ENCODE results near the gene ASB7. TPM values are rescaled to one million over a fixed set of nuclear protein-coding genes. Genes with fewer than 3 reads are reported as not detected.
A peak's percentile ranks its signal among the peaks of the same experiment; 100 is the strongest.

ASB7 gene
- total and polyA plus RNA-seq, 9 donors: 6.3 to 9.6 (median 8.5) TPM

DNA sequence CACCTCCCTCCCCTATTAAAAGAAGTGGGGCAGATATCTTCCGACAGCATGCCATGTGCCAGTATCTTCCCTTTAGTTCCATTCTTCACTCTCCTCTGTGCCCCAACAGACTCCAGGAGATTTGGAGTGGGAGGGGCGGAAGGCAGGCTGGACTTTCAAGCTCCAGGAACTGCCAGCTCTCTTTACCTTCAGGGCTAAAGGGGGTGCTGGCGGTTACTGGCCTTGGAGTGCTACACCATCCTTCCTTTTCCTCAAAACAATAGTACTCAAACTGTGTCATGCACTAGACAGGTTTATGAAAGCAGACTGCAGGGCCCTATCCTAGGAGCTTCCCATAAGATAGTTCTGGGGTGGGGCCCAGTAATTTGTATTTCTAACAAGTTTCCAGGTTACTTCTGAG lies 6.4 kb upstream of the ASB7 start:
- WGBS (ENCODE audit: insufficient coverage): 100% methylated on average over 1 of the region's 3 CpGs
- Histone ChIP-seq H3K4me1 (ENCODE audit: control insufficient read depth, insufficient read depth, low read length) (peaks cover 4% of the 10 kb centered on the region), H3K27ac (ENCODE audit: low read length) (no peak overlapping the region), H3K9me3 (replicated peaks; ENCODE audit: control insufficient read depth, low read depth, low read length) (peaks cover 2% of the 10 kb centered on the region), H3K27me3 (ENCODE audit: control insufficient read depth, insufficient read depth, low read length) (no peaks in the 10 kb centered on the region), H3K4me3 (ENCODE audit: low read length) (no peak overlapping the region), H3K36me3 (ENCODE audit: control insufficient read depth, insufficient read depth, low read length) (no peaks in the 10 kb centered on the region)
- DNase-seq: no peak

DNA sequence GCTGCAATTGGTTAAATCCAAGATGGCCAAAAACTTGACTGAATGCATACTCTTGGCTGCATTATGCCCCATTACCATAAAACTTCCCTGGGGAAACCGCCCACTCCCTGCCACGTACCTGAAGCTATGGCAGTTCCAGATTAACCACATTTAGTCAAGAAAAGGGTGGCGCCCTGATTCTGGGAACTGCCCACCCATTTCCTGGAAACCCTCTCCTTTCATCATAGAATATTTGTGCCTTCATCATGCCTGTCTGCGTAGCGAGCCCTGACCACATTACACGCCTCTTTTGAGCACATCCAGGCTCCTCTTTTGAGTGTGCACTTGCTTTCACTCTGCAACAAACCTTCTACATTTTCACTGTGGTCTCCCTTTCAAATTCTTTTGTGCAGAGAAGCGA lies 5.6 kb upstream of the ASB7 start:
- 81% methylated on average over 7 of the region's 7 CpGs for WGBS (ENCODE audit: insufficient coverage)
- no peak overlapping the region for H3K27ac ChIP-seq (ENCODE audit: low read length)
- H3K4me3 ChIP-seq (ENCODE audit: low read length): no peak overlapping the region
- no peak for DNase-seq
- H3K27me3 ChIP-seq (ENCODE audit: control insufficient read depth, insufficient read depth, low read length): no peaks in the 10 kb centered on the region
- H3K4me1 ChIP-seq (ENCODE audit: control insufficient read depth, insufficient read depth, low read length): peaks cover 8% of the 10 kb centered on the region
- H3K9me3 ChIP-seq (replicated peaks; ENCODE audit: control insufficient read depth, low read depth, low read length): no peaks in the 10 kb centered on the region
- no peaks in the 10 kb centered on the region for H3K36me3 ChIP-seq (ENCODE audit: control insufficient read depth, insufficient read depth, low read length)

DNA sequence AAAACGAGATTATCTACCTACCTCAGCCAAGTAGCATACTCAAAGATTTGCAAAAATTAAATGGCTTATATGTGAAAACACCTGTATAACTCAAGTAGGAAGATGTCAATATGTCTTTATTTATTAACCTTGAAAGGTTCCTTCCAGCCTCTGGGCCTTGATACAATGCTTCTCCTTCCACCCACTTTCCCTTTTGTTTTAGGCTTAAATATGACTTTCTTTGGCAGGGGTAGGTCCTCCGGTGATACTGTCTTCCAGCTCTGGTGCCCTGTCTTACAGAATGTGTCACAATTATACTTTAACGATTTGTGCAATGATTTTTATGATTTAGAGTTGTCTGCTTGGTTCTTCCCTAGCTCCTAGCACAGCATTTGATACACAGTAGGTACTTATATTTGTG lies 4.5 kb upstream of the ASB7 start:
- Histone ChIP-seq H3K4me1 (ENCODE audit: control insufficient read depth, insufficient read depth, low read length) (peaks cover 8% of the 10 kb centered on the region), H3K9me3 (replicated peaks; ENCODE audit: control insufficient read depth, low read depth, low read length) (no peaks in the 10 kb centered on the region), H3K27ac (ENCODE audit: low read length) (no peak overlapping the region), H3K27me3 (ENCODE audit: control insufficient read depth, insufficient read depth, low read length) (no peaks in the 10 kb centered on the region), H3K4me3 (ENCODE audit: low read length) (no peak overlapping the region), H3K36me3 (ENCODE audit: control insufficient read depth, insufficient read depth, low read length) (no peaks in the 10 kb centered on the region)
- whole genome bisulfite sequencing (ENCODE audit: insufficient coverage): no CpG with 5 or more reads among the region's 3 CpGs
- DNase-seq: no peak

DNA sequence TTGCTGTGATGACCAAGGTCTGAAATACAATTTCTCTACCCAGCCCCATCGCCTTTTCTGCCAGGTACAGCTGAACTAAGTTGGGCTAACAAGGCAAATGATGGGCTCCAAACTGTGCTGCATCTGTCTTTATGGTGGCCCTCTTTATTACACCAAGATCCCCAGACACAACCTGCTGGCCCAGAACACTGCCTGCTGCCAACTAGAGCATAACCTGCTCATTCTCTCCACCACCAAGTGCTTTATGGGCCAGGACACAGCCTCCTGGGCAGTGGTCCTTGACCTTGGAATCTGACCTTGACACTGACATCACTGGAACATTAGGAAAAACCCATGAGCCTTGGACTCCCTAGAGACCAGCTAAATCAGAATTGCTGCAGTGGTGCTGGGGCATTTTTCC lies 3.7 kb upstream of the ASB7 start:
- Histone ChIP-seq H3K4me1 (ENCODE audit: control insufficient read depth, insufficient read depth, low read length) (peaks cover 13% of the 10 kb centered on the region), H3K36me3 (ENCODE audit: control insufficient read depth, insufficient read depth, low read length) (no peaks in the 10 kb centered on the region), H3K4me3 (ENCODE audit: low read length) (no peak overlapping the region), H3K9me3 (replicated peaks; ENCODE audit: control insufficient read depth, low read depth, low read length) (no peaks in the 10 kb centered on the region), H3K27me3 (ENCODE audit: control insufficient read depth, insufficient read depth, low read length) (no peaks in the 10 kb centered on the region), H3K27ac (ENCODE audit: low read length) (no peak overlapping the region)
- WGBS (ENCODE audit: insufficient coverage): 100% methylated on average over 1 of the region's 1 CpG
- no peak for DNase-seq

DNA sequence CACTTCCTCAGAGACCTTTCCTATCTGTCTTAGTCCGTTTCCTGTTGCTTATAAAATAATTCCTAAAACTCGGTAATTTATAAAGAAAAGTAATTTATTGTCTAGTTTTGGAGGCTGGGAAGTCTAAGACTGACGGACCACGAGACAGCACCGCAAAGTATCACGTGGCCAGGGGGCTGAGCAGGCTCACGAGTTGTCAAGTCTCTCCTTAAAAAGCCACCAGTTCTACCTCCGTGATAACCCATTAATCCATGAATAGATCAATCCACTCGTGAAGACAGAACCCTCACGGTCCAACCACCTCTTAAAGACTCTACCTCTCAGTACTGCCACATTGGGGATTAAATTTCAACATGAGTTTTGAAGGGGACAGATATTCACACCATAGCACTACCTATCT lies 1.2 kb upstream of the ASB7 start:
- DNase-seq: no peak
- Histone ChIP-seq H3K4me3 (ENCODE audit: low read length) (peak overlapping the region; percentile 94), H3K36me3 (ENCODE audit: control insufficient read depth, insufficient read depth, low read length) (peaks cover 2% of the 10 kb centered on the region), H3K27ac (ENCODE audit: low read length) (peak overlapping the region; percentile 90), H3K27me3 (ENCODE audit: control insufficient read depth, insufficient read depth, low read length) (no peaks in the 10 kb centered on the region), H3K4me1 (ENCODE audit: control insufficient read depth, insufficient read depth, low read length) (peaks cover 13% of the 10 kb centered on the region), H3K9me3 (replicated peaks; ENCODE audit: control insufficient read depth, low read depth, low read length) (no peaks in the 10 kb centered on the region)
- WGBS (ENCODE audit: insufficient coverage): no CpG with 5 or more reads among the region's 10 CpGs

DNA sequence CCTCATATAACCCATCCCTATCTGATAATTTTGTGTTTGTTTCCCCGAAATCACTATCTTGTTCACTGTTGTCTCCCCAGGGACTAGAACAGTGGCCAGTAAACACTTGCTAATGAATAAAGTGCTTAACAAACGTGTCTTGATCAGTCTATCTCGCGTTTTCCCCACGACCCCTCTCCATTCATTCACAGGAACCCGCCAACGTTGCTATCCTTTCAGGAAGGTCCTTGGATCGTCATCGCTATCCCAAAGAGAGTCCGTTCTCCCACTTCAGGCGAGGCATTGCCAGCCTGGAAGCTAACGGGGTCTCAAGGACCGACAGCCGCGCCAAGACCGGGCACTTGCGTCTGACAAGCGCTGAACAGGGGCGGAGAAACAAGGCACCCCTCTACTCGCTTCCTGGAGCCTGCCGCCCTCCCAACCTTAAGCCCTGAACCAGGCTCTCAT lies 749 bp upstream of the ASB7 start:
- H3K36me3 ChIP-seq (ENCODE audit: control insufficient read depth, insufficient read depth, low read length): peaks cover 2% of the 10 kb centered on the region
- no peaks in the 10 kb centered on the region for H3K9me3 ChIP-seq (replicated peaks; ENCODE audit: control insufficient read depth, low read depth, low read length)
- WGBS (ENCODE audit: insufficient coverage): 0% methylated on average over 20 of the region's 21 CpGs
- H3K27me3 ChIP-seq (ENCODE audit: control insufficient read depth, insufficient read depth, low read length): no peaks in the 10 kb centered on the region
- peaks cover 13% of the 10 kb centered on the region for H3K4me1 ChIP-seq (ENCODE audit: control insufficient read depth, insufficient read depth, low read length)
- peak overlapping the region; percentile 94 for H3K4me3 ChIP-seq (ENCODE audit: low read length)
- peak overlapping the region; percentile 90 for H3K27ac ChIP-seq (ENCODE audit: low read length)
- DNase-seq: no peak

DNA sequence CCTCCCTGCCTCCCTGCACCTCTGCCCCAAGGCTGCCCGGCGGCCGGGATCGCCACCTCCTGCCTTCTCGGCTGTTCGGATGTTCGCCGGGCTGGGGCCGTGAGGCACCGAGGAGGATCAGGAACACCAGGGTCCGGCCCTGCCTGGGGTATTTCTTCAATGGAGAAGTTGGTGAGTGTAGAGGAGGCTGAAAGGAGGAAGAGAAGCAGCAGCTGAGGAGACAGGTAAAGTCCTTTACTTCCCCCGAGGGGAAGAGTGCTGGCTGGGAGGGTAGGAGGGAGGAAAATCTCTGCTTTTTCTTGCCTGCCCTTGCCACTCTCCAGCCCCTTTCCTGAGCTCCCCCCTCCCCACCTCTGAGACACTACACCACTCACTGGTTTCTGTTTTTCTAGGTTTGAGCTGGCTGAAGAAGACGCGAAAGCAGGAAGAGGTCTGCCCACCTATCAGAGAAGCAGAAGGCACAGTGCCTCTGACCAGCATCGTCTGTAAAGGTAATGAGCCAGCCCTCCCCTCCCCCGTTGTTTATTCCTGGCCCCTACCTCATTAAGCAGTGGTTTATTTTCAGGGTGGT lies 519 bp downstream of the ASB7 start:
- Histone ChIP-seq H3K27ac (ENCODE audit: low read length) (peak overlapping the region; percentile 80), H3K27me3 (ENCODE audit: control insufficient read depth, insufficient read depth, low read length) (no peaks in the 10 kb centered on the region), H3K4me3 (ENCODE audit: low read length) (peak overlapping the region; percentile 88), H3K4me1 (ENCODE audit: control insufficient read depth, insufficient read depth, low read length) (peaks cover 13% of the 10 kb centered on the region), H3K9me3 (replicated peaks; ENCODE audit: control insufficient read depth, low read depth, low read length) (no peaks in the 10 kb centered on the region), H3K36me3 (ENCODE audit: control insufficient read depth, insufficient read depth, low read length) (peaks cover 8% of the 10 kb centered on the region)
- no peak for DNase-seq
- WGBS (ENCODE audit: insufficient coverage): 0% methylated on average over 7 of the region's 16 CpGs

DNA sequence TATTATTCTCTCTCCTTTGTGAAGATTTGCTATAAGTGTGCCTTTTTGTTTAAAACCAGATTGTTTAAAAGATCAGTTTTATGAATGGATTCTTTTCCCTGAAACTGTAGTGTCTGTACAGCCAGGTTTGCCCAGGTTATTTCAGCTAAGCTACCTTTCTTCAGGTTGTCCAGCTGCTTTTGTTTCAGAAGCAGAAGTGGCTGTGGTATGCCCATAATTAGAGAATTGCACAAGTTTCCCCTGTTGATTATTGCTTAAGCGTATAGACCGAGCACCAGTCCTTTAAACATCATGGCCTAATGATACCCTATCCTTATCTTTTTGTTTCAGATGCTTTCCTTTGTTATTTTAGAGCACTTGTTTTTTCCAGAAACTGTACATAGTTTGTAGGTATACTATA lies 10.2 kb downstream of the ASB7 start:
- Histone ChIP-seq H3K36me3 (ENCODE audit: control insufficient read depth, insufficient read depth, low read length) (peaks cover 33% of the 10 kb centered on the region), H3K4me1 (ENCODE audit: control insufficient read depth, insufficient read depth, low read length) (no peaks in the 10 kb centered on the region), H3K4me3 (ENCODE audit: low read length) (no peak overlapping the region), H3K9me3 (replicated peaks; ENCODE audit: control insufficient read depth, low read depth, low read length) (no peaks in the 10 kb centered on the region), H3K27me3 (ENCODE audit: control insufficient read depth, insufficient read depth, low read length) (no peaks in the 10 kb centered on the region), H3K27ac (ENCODE audit: low read length) (no peak overlapping the region)
- DNase-seq: no peak
- no CpG with 5 or more reads among the region's 2 CpGs for WGBS (ENCODE audit: insufficient coverage)

DNA sequence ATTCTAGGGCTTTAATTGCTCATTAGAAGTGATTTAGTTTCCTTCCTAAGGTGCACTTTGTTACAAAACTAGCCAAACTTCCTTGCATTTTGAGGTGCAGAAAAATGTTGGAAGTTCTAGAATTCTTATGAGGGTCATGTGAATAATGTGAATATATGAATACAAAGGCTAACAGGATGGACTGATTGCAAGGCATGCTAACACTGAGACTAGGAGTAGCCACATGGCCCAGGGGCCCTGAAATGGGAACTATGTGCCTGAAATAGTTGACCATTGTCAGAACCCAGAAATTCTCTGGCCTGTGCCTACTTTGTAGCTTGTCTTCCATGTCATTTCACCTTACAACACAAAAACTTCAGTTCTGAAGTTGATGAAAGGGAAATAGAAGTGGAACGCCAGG lies 10.8 kb downstream of the ASB7 start:
- Histone ChIP-seq H3K27me3 (ENCODE audit: control insufficient read depth, insufficient read depth, low read length) (no peaks in the 10 kb centered on the region), H3K27ac (ENCODE audit: low read length) (no peak overlapping the region), H3K9me3 (replicated peaks; ENCODE audit: control insufficient read depth, low read depth, low read length) (no peaks in the 10 kb centered on the region), H3K4me1 (ENCODE audit: control insufficient read depth, insufficient read depth, low read length) (no peaks in the 10 kb centered on the region), H3K4me3 (ENCODE audit: low read length) (no peak overlapping the region), H3K36me3 (ENCODE audit: control insufficient read depth, insufficient read depth, low read length) (peaks cover 28% of the 10 kb centered on the region)
- no CpG with 5 or more reads among the region's 1 CpG for WGBS (ENCODE audit: insufficient coverage)
- DNase-seq: no peak

DNA sequence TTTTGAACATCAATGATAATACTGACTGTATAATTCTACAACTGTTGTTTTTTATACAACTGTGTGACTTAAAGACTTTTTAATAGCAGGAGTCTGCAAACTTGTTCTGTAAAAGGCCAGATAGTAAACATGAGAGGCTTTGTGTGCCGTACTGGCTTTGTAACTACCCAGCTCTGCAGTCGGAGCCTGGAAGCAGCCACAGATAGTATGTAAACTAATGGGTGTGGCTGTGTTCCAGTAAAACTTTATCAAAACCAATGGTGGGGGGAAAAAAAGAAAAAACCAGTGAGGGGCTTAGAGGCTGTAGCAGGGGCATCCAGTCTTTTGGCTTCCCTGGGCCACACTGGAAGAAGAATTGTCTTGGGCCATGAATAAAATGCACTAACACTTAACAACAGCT lies 11.9 kb downstream of the ASB7 start:
- 71% methylated on average over 2 of the region's 2 CpGs for WGBS (ENCODE audit: insufficient coverage)
- Histone ChIP-seq H3K27ac (ENCODE audit: low read length) (no peak overlapping the region), H3K36me3 (ENCODE audit: control insufficient read depth, insufficient read depth, low read length) (peaks cover 29% of the 10 kb centered on the region), H3K9me3 (replicated peaks; ENCODE audit: control insufficient read depth, low read depth, low read length) (no peaks in the 10 kb centered on the region), H3K4me3 (ENCODE audit: low read length) (no peak overlapping the region), H3K27me3 (ENCODE audit: control insufficient read depth, insufficient read depth, low read length) (no peaks in the 10 kb centered on the region), H3K4me1 (ENCODE audit: control insufficient read depth, insufficient read depth, low read length) (no peaks in the 10 kb centered on the region)
- DNase-seq: no peak

DNA sequence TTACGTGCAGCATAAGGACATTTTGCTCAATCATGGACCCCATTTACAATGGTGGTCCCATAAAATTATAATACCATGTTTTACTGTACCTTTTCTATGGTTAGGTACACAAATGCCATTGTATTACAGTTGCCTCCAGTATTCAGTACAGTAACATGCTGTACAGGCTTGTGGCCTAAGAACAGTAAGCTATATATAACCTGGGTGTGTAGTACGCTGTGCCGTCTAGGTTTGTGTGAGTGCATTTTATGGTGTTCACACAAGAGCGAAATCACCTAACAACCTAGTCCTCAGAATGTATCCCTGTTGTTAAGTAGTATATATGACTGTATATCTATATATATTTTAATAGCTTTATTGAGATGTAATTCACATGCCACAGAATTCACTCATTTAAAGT lies 12.5 kb downstream of the ASB7 start:
- H3K36me3 ChIP-seq (ENCODE audit: control insufficient read depth, insufficient read depth, low read length): peaks cover 27% of the 10 kb centered on the region
- no peak for DNase-seq
- WGBS (ENCODE audit: insufficient coverage): no CpG with 5 or more reads among the region's 4 CpGs
- H3K9me3 ChIP-seq (replicated peaks; ENCODE audit: control insufficient read depth, low read depth, low read length): no peaks in the 10 kb centered on the region
- no peaks in the 10 kb centered on the region for H3K27me3 ChIP-seq (ENCODE audit: control insufficient read depth, insufficient read depth, low read length)
- no peak overlapping the region for H3K4me3 ChIP-seq (ENCODE audit: low read length)
- H3K4me1 ChIP-seq (ENCODE audit: control insufficient read depth, insufficient read depth, low read length): no peaks in the 10 kb centered on the region
- H3K27ac ChIP-seq (ENCODE audit: low read length): no peak overlapping the region
